HG03108 (cell line): ENCODE results near the gene INPP5D.

Source experiments
- ATAC-seq: cut with Tn5 transposase; IDR thresholded peaks from one replicate; pipeline ENCODE4 v1.9.1; 2021; ENCODE audit warnings: moderate library complexity; ENCODE audit not compliant: unreplicated experiment

The INPP5D gene

DNA sequence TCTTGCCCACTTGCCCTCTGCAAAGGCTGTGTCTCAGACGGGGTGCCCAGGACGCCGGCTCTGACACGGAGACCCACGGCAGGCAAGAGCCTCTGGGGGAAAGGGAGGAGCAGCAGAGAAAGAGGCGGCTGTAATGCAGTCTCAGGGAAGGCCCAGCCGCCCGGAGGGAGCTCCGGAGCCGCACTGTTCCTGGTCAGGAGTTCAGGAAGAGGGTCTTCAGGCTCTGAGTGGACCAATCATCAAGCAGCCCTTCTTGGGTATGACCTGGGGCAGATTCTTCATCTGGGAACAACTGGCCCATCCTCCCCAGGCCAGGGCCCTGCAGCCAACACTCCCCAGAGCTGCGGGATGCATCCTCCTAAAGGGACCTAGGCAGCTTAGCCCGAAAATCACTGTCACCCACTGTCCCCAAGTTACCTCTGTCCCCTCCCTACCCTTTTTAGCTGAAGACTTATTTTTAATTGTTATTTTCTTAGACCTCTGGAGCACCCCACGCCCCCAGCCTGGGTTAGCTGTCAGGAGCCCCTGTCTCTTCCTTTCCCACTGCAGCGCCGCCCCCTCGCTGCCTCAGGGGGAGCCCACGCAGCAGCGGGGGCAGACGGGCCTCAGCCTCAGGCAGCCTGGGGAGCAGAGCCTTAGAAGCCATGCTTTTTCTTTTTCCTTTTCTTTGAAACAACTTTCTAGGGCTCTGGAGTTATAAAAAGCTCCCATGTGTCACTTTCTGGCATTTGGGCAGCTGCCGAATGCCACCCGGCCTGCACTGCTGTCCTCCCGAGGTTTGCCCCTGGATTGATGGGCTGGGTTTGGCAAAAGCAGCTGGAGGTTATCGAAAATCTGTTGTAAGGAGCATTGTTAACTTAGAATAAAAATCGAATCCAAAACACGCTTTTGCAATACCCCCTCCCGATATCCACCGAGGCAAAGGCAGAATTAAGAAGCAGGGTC is 28.3 kb upstream of the INPP5D start:
- no peak for ATAC-seq

- no peak for ATAC-seq
Observed at GRCh38 chr2:233032551-233033320, 27.4 kb upstream of the INPP5D start, which contains the start of gene NEU2. Gene NEU2, plus strand, starts transcription at chr2:233032672. Its CDS starts 0 bp downstream, at chr2:233032672.

GRCh38 chr2:233033672-233034071 is 26.5 kb upstream of the INPP5D start:
- no peak for ATAC-seq

- ATAC-seq, result no peak
Observed at GRCh38 chr2:233034091-233034882, 25.9 kb upstream of the INPP5D start.

- no peak for ATAC-seq
Observed at GRCh38 chr2:233035426-233036161, 24.5 kb upstream of the INPP5D start.

GRCh38 chr2:233036162-233036838 is 23.8 kb upstream of the INPP5D start:
- no peak for ATAC-seq

GRCh38 chr2:233037078-233037477 is 23.1 kb upstream of the INPP5D start:
- ATAC-seq, result no peak

DNA sequence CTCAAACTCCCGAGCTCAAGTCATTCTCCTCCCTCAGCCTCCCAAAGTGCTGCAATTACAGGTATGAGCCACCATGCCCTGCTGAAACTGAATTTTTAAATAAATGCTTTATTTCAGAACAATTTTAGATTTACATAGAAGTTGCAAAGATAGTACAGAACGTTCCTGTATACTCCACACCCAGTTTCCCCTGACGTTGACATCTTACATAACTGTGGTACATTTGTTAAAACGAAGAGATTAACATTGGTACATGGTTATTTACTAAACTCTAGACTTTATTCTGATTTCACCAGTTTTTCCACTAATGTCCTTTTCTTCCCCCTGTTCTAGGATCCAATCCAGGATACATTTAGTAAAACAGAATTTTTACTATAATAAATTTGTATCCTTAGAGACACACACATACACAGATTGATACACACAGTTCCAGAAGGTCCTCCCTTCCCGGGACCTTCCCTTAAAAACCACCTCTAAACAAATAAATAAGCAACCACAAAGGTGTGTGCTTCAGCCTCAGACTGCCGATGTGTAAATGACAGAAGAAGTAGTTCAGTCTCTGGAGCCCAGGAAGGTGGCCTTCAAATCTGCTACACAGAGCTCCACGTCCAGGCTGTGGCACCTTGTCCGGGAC is 20.8 kb upstream of the INPP5D start:
- ATAC-seq, result no peak

GRCh38 chr2:233039846-233040530 is 20.2 kb upstream of the INPP5D start:
- no peak for ATAC-seq

DNA sequence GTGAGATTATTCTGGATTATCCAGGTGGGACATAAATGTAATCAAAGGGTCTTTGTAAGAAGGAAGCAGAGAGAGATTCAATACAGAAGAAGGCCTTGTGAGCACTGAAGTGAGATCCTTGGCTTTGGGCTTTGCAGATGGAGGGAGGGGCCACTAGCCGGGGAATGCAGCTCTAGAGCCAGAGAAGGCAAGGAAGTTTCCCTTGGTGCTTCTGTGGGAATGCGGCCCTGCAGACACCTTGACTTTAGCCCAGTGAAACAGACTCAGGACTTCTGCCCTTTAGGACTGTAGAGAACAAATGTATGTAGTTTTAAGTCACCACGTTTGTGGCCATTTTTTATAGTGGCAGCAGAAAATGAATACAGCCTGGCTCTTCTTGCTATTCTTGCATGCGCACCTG is 19.6 kb upstream of the INPP5D start:
- no peak for ATAC-seq

DNA sequence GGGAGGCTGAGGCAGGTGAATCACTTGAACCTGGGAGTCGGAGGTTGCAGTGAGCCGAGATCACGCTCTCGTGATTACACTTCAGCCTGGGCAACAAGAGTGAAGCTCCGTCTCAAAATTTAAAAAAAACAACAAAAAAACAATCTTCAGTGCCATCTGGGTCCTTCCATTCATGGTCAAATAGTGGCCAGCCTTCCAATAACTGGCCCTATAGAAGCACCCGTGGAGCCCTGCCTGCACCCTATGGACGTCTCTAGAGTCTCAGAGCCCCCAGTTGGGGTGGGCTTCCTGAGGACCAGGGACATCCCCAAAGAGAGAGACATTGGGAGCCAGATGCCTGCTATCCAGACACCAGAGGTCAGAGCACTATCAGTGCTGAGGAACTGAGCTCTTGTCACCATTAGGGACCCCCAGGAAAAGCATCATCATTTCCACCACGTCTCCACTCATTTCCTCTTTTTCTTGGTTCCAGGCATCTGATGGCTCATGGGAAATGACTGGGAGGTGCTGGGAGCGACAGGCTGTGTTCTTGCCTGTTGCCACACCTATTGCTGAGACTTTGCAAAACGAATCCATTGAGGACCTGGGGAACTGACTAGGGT is 18.3 kb upstream of the INPP5D start:
- no peak for ATAC-seq

GRCh38 chr2:233042549-233042948 is 17.6 kb upstream of the INPP5D start:
- no peak for ATAC-seq

DNA sequence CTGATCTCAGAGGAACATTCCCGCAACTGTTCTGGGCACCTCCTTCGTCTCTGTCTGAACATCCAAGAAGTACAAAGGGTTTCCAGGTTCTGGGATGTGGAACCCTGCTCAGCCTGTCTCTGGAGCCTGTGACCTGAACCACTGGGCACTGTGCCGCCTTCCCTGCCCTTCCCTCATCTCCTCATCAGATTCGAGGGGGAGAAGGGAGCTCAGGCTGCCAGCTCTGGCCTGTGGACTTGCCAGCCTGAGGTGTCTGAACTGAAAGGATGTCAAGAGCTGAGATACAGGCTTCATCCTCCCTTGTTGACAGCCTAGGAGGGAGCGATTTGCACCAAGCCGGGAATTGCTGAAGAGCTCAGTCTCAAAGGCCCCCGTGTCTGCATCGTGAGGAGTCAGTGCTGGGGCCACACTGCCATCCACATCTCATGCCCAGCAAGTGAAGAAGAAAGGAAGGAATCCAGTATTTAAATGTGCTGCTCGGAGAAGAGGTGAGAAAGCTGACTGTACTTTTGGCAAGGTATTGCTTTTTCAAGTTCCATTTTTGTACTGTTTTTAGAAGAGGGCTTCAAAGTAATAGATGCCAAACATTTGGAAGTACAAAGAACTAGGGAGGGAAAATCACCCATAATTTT is 15.1 kb upstream of the INPP5D start:
- no peak for ATAC-seq

DNA sequence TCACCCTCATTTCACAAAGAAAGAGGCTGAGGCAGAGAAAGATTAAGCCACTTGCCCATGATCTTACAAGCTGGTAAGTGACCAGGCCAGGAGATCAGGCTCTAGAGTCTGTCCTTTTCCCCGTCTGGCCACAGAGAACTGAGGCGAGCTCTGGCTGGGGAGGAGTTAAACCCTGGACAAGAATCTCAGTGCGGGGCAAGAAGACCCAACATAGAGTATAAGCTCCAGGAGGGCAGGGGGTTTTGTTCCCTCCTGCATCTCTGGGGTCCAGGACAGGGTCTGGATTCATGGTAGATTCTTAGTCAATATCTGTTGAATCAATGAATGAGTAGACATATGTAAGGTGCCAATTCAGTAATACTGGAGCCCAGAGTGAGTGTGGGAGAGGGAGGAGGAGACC is 12.9 kb upstream of the INPP5D start:
- no peak for ATAC-seq

DNA sequence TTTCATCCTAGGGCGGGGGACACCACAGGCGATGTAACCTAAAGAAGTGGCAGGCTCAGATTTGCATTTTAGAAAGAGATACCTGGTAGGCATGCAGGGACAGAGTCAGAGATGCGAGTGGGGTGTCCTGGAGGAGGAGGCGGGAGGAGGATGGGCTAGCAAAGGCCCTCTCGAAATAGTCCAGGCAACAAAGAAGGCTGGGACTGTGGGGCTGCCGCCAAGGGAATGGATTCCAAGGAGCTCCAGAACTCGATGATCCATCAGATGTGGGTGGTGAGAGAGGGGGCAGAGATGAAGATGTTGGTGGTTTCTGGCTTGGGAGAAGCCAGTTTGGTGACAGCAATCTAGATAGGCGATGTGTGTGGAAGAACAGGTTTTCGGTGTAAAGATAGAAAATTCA is 12.5 kb upstream of the INPP5D start:
- ATAC-seq, result no peak

DNA sequence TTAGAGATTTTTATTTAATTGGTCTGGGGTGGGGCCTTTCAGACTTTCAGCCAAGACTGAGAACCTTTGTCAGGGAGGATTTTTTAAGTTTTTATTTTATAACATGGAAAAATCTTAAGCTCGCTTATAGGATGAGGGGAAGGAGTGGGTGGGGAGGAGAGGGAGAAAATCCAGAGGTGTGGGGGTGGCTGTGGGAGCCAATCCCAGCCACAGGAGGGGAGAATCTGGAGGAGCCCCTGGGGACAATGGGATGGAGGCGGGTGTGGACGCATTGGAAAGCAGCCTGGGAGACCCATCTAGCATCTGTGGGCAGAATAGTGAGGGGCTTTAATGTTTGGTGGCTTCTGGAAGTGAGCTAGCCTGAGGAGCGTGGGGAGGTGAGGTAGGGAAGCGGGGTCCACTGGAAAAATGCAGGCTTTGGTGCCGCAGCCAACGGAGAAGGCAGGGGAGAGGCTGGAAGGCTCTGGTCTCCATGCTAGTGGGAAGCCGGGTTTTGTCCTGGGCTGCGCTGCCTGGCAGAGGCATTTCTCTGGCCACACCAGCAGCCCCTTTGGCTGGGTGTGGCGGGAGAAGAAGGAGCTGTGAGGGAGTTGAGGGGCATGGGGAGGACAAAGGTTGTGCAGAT is 11.5 kb upstream of the INPP5D start:
- no peak for ATAC-seq

GRCh38 chr2:233049194-233049761 is 10.9 kb upstream of the INPP5D start:
- no peak for ATAC-seq
